Amygdala (tissue), 56 donors: ENCODE measurements around the gene RAP1GAP2.
A peak's percentile ranks its signal among the peaks of the same experiment; 100 is the strongest.

Experiments
- DNase-seq, 56 donors: peaks; one replicate each; lab custom pipeline; 2025; lab: John Stamatoyannopoulos, UW

Gene RAP1GAP2

DNA sequence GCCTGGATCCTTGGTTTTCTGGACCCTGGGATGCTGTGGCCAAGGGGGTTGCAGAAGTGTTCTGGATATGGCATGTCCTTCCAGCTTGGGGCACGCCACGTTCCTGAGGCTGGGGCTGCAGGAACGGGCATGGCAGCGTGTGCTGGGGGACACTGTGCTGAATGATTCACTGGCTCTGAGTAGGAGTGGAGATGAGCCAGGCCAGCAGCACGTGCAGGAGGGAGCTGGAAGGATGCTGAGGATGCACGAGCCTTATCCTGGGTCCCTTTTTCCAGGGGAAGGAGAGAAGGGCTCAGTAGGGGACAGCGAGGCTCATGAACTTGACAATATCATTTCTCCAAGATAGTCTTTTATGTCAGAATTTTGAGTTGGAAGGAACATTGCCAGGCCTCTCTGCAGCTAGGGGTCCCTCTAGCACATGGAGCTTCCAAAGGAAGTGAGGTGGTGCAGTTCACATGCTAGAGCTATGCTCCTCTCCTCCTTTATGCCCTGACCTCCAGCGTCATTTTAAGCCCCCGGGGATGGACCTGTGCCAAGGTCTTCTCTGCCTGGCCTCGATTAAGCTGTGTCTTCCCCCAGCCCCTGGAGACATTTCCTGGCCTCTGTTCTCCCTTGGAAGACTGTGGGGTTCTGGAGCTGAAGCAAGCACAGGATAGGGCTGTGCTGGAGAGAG, 141.2 kb downstream of the RAP1GAP2 start:
- peak in 2 of 56 donors; percentile 4 to 20 for DNase-seq

DNA sequence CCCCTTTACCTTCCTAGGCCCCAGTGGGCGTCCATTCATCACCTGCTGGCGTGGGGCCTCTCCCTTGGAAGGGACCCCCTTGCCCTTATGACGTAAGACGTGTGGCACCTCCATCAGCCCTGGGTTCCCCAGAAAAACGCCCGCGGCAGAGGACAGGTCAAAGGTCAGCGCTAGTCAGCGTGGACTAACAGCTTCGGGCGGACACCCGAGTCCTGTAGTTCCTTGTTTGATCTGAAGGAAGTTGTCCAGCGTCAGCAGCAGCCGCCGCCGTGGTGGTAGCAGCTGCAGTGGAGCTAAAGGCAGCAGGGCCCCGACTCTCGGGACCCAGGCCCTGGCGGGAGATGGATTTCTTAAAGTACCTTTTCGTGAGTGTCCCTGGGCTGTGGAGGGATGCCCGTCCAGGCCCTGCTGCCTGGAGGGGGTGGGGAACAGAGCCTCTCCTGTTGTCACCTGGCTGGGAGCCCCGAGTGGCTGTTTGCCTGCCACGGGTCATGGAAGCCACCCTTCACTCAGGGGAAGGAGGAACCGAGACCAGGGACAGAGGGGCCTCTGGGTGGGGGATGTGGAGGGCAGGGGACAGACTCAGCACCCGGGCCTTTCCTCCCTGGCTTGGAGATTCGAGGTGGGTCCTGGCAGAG, 143.6 kb downstream of the RAP1GAP2 start:
- peak in 17 of 56 donors; percentile 23 to 74 (median 55) for DNase-seq

DNA sequence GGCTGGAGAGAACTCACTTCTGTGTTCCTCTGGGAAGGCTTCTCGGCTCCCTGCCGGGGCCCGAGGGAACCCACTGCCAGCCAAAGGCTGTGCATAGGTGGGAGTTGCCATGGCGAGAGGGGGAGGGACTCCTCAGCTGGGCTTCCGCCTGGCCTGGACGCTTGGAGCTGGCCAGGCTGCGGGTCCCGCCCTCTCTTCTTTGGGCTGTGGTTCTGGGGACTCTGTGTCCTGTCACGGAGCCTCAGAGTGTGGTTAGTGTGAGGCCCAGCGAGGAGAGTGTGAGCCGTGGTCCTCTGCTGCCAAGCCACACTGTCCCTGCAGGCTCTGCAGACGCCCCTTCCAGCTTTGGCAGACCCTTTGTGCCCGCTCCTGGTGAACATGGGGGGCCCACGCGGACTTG, 144.1 kb downstream of the RAP1GAP2 start:
- peak in 50 of 56 donors; percentile 7 to 84 (median 58) for DNase-seq

DNA sequence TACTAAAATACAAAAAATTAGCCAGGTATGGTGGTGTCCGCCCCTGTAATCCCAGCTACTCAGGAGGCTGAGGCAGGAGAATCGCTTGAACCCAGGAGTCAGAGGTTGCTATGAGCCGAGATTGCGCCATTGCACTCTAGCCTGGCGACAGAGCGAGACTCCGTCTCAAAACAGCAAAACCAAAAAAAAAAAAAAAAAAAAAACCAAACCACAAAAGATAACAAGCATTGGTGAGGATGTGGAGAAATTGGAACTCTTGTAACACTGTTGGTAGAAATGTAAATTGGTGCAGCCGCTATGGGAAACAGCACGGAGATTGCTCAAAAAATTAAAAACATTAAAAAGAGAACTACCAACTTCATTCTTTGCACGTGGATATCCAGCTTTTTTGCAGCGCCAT, 147.7 kb downstream of the RAP1GAP2 start:
- no peak for DNase-seq

DNA sequence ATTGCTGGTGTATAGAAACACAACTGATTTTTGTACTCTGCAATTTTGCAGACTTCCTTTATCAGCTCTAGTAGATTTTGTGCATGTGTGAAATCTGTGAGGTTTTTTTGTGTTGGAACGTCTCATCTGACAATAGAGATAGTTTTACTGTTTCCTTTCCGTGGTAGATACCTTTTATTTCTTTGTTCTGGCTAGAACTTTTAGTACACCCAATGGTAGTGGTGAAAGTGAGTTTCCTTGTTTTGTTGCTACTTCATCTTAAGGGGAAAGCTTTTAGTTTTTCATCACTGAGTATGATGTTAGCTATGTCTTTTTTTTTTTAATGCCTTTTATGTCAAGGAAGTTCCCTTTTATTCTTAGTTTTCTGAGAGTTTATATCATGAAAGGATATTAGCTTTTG, 149.1 kb downstream of the RAP1GAP2 start:
- no peak for DNase-seq

DNA sequence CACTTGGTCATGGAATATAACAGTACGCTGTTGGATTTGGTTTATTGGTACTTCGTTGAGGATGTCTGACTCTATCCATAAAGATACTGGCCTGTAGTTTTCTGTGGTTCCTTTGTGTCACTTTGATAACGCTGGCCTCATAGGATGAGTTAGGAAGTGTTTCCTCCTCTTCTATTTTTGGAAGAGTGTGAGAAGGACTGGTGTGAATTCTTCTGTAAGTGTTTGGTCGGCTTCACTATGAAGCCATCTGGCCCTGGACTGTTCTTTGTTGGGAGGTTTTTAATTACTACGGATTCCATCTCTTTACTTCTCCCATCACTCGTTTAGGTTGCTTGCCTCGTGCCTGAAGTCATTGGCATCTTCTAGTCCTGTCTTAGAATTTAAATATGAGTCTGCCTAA, 149.9 kb downstream of the RAP1GAP2 start:
- no peak for DNase-seq

DNA sequence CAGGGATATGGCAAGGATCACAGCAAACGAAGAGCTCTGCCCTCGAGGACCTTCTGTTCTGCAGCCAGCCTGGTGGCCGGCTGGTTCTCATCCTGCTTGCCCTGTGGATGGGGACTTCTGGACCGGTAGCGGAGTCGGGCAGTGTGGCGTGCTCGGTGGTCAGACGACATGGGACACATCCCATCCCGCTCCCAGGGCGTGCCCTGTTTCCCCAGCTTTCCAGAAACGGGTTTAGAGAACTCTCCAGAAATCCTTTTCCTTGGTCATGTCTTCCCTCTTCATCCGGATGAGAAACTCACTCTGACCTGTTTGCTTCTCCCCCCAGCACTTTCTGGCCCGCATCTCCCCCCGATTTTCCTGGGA, 151.3 kb downstream of the RAP1GAP2 start:
- DNase-seq = no peak

DNA sequence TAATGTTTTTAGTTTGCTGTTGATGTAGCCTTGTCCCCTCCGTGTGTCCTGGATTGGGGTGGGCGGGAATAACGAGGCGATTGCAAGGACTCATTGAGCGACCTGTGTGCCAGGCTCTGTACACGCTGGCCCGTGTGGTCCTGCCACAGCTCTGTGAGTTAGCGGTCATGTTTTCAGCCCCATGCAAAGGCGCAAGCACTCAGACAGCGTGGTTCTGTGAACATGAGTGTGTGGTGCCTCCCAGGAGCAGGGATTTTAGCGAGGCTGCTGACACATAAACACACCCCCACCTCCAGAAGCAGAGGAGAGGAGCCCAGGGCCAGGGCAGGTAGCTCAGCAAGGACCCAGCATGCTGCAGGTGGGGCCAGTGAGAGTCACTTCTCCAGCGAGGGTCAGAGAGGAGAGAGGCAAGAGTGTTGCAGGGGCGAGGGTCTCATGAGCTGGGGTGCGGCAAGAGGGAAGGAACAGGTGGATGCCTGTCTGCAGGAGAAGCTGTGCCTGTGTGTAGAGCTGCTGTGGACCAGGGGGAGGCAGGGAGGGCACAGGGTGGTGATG, 151.8 kb downstream of the RAP1GAP2 start:
- no peak for DNase-seq

DNA sequence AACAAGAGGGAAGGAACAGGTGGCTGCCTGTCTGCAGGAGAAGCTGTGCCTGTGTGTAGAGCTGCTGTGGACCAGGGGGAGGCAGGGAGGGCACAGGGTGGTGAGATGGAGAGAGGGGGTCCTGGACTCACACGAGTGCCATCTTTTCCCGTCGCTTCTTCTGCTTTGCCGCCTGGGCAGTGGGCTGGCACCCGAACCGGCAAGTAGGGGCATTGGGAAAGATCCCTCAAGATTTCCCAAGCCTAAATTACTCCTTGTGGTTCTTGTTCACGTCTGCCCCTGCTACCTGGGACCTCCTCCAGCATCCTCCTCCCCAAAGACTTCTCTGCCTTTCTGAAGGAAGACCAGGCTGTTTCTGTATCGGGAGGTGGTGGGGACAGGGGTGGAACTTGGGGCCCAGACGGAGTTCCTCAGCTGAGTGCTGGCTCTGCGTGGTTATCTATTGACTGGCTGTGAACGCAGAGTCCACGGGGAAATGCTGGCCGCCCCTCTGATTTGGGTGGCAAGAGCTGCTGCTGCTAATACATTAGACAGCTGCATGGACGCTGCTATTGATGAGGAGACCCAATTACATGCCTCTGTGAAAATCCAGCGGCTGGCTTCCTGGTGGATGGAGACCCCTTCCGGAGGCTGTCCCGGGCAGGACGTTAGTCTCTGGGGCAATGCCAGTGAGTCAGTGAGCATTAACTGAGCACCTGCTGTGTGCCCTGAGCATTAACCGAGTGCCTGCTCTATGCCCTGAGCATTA, 152.7 kb downstream of the RAP1GAP2 start:
- no peak for DNase-seq

DNA sequence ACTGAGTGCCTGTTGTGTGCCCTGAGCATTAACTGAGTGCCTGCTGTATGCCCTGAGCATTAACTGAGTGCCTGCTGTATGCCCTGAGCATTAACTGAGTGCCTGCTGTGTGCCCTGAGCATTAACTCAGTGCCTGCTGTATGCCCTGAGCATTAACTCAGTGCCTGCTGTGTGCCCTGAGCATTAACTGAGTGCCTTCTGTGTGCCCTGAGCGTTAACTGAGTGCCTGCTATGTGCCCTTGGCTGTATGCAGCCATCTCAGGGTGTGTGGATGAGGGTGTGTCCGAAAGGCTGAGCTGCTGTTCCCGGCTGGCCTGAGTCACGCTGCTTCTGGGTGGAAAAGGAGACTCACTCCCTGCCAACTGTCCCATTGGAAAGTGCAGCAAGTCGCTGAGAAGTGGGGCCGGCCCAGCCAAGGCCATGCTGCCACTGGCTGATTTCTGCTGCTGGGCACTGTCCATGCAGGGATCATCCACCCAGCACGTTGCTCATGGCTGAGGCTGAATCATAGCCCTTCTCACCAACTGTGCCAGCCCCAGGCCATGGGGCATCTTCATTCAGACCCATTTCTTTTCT, 153.3 kb downstream of the RAP1GAP2 start:
- DNase-seq = peak in 1 of 56 donors; percentile 17

DNA sequence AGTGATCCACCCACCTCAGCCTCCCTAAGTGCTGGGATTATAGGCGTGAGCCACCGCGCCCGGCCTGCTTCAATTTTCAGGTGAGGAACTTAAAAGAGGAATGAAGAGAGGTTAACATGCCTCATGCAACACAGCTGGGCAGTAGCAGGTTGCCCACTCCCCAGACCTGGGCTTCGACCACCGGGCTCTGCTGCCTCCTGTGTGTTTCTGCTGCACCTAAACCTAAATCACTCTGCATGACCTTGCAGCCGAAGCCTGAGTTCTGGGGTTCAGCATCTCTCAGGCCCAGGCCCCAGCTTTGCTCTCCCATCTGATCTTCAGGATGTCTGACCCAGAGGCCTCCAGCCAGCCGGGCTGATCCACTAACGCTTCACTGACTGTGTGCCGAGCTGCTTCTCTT, 154.6 kb downstream of the RAP1GAP2 start:
- DNase-seq = no peak

DNA sequence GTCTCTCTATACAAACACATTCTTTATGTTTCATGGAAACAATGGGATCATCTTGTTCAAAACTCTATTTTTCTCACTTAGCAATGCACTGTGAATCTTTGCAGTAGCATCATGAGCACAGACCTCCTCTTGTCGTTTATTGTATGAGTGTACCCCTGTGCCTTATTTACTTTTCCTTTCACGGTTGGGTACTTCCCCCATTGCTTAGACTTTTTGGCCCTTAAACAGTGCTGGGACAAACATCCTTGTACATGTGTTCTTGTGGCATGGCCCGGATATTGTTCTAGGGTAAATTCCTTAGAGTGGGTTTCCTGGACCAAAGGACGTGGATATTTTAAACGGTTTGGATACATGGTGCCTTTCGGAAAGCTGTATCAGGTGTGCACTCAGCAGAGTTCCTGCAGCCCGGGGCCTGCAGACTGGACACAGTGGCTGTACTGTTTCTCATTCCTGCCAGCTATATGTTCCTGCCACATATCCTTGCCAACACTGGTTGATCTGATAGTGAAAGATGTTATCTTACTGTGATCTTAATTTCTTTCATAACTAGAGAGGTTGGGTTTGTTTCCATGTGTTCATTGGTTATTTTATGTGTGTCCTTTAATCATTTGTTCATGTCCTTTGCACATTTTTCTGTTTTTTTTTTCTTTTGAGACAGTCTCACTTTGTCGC, 156.1 kb downstream of the RAP1GAP2 start:
- no peak for DNase-seq

DNA sequence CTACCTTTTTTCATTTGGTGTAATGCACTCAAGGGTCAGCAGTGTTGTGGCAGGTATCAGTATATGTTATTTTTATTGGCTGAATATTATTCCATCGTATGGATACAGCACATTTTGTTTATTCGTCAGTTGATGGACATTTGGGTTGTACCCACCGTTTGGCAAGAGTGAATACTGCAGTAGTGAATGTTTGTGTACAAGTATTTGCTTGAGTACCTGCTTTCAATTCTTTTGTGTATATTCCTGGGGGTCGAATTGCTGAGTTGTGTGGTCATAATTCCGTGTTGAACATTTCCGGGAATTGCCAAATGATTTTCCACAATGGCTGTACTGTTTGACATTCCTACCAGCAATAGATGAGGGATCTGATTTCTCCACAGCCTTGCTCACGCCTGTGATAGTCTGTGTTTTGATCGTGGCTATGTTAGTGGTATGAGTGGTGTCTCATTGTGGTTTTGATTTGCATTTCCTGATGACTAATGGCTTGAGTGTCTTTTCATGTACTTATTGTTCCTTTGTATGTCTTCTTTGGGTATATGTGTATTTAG, 158.7 kb downstream of the RAP1GAP2 start:
- DNase-seq = no peak

DNA sequence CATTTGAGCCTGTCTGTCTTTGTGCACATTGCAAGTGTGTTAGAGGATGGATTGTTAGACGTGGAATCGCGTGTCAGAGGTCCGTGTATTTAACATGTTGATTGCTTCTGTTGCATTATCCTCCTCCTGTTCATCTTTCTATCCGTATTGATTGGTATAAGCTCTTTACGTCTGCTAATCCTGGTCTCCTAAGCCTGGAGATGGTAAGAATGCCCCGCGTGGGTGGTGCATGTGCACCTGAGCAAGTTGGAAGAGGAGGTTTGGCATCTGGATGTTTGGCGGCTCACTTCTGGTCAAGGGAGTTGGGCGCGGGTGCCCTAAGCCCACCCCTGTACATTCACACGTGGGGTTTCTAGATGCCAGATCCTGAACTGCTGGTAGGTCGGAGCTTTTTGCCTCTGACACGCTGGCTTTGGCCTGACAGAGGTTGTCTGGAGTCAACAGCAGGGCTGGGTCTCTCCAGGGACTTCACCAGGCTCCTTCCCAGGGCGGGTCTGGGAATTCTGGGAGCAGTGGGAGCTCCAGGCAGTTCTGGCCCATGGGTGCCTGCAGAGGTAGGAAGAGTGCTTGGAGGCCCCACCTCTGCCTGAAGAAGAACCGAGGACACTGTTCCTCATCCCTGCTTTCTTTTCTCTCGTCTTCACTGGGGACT, 159.8 kb downstream of the RAP1GAP2 start:
- no peak for DNase-seq

DNA sequence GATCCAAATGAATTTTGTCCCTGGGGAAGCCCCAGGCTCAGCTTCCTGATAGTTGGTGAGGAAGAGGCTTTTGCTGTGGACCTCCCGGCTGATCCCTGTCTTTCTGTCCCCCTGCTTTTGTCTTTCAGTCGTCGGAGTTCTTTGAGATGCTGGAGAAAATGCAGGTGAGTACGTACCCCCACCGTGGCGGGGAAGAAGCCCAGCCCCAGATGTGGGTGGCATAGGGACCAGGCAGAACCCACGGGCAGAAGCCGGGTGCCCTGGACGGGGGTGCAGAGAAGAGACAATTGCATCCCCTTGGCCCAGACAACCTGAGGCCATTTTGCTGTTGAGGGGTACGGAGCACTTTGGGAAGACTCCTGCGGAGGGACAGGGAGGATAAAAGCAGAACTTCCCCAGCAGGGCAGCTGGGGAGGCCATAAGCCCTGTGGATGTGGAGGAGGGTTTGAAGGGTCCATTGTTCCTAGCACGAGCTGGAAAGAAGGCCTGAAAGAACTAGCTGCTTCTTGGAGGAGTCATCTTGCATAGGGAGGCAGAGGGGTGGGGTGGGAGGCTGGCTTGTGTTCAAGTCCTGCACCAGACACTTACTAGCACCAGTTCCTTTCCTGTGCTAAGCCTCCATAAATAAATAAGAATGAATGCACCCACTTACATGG, 161.5 kb downstream of the RAP1GAP2 start:
- no peak for DNase-seq

DNA sequence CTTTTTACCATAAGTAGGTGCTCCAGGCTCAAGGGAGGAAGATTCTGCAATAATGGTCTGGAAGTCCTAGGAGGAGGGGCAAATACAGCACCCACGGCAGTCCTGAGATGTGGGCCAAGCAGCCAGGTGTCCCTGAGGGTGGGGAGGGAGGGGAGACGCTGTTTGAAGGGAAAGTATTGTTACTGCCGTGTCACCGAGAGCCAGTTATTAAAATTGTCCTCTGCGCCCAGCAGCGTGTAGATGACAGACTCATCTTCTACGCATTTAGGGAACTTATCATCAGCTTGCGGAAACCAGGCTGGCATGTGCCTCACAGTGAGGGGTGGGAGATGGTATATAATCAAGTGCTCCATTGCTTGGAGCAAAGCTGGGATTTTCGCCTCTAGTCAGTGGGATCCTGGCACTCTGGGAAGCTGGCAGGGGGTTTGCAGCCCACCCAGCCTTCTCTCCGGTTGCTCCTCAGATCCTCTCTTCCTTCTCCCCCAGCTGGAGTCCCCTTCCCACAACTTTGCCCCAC, 162.5 kb downstream of the RAP1GAP2 start:
- no peak for DNase-seq

DNA sequence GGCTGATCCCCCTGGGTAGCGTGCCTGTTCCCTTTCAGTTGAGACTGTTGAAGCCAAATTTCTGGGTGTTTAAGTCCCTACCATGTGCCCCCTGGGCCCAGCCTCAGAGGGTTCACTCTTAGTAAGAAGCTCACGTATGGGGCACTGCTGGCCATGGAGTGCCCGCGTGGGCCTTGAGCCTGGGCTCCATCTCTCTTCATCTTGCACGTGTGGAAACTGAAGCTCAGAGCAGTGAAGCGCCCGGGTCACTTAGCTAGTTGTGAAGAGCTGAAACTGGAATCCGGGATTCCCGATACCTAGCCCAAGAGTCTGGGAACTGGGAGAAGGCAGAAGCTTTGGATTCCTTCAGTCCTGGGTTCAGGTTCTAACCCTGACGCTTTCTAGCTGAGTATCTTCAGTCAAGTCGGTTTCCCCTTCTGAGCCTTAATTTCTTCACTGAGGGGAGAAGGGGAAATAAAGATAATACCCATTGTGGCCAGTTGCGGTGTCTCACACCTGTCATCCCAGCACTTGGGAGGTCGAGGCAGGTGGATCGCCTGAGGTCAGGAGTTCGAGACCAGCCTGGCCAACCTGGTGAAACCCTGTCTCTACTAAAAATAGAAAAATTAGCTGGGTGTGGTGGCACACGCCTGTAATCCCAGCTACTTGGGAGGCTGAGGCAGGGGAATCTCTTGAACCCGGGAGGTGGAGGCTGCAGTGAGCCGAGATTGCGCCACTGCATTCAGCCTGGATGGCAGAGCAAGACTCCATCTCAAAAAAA, 163.3 kb downstream of the RAP1GAP2 start:
- no peak for DNase-seq

DNA sequence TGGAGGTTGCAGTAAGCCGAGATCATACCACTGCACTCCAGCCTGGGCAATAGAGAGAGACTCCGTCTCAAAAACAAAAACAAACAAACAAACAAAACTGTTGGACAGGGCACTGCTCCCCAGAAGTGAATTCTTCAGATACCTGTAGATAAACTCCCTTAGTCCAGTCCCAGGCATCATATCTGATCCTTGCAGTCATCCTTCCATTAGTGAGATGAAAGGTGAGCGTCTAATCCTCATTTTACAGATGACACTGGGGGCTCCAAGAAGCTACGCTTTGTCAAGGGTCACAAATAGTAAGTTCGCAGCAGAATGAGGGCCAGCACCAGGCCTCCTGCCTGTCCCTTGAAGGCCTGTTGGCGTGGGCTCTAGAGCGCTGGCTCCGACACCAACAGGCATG, 165.2 kb downstream of the RAP1GAP2 start:
- no peak for DNase-seq
